Activated CD4-positive, CD25-positive, alpha-beta regulatory T cell treated with anti-CD3 and anti-CD28 coated beads, Interleukin-2, amount 50 U/mL, for 24 hours (primary cell): ENCODE measurements around the gene UNC5CL.

ENCODE experiments used
- ATAC-seq, 2 donors: fragments of 150-1000 bp; cut with Tn5 transposase; one replicate each; pipeline ENCODE4 v1.10.0; 2021; ENCODE audit warnings: mild to moderate bottlenecking in 1 of 2, moderate library complexity in 1 of 2

UNC5CL gene

DNA sequence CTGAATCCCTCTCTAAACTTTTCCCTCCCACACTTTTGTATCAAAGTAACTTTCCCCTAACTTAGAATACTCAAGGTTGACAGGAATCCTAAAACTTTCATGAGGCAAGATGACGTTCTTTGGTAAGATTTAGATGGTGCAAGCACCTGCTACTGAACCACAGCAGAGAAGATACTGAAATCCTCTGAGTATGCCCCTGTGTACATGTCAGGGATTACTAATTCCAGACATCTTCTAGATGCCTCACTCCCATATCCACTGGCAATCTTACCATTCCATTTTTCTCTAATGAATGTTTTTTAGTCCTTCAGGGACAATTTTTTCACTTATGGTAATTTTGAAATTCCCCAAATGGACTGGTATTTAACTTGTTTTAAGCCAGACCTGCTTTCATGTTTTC is 23.0 kb upstream of the UNC5CL start:
- no peak for ATAC-seq

DNA sequence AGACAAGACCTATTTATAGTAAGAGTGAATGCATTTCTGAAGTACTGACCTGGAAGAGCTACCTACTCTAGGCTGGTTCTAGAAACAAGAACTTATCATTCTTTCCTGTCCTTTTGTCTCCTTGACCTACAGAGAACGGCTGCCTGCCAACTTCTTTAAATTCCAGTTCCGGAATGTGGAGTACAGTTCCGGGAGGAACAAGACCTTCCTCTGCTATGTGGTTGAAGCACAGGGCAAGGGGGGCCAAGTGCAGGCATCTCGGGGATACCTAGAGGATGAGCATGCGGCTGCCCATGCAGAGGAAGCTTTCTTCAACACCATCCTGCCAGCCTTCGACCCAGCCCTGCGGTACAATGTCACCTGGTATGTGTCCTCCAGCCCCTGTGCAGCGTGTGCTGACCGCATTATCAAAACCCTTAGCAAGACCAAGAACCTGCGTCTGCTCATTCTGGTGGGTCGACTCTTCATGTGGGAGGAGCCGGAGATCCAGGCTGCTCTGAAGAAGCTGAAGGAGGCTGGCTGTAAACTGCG is 22.2 kb upstream of the UNC5CL start:
- ATAC-seq, result no peak

GRCh38 chr6:41059556-41059955 is 20.5 kb upstream of the UNC5CL start:
- ATAC-seq, result no peak

- no peak for ATAC-seq
These were observed 19.8 kb upstream of the UNC5CL start for GRCh38 chr6:41058783-41059181.

DNA sequence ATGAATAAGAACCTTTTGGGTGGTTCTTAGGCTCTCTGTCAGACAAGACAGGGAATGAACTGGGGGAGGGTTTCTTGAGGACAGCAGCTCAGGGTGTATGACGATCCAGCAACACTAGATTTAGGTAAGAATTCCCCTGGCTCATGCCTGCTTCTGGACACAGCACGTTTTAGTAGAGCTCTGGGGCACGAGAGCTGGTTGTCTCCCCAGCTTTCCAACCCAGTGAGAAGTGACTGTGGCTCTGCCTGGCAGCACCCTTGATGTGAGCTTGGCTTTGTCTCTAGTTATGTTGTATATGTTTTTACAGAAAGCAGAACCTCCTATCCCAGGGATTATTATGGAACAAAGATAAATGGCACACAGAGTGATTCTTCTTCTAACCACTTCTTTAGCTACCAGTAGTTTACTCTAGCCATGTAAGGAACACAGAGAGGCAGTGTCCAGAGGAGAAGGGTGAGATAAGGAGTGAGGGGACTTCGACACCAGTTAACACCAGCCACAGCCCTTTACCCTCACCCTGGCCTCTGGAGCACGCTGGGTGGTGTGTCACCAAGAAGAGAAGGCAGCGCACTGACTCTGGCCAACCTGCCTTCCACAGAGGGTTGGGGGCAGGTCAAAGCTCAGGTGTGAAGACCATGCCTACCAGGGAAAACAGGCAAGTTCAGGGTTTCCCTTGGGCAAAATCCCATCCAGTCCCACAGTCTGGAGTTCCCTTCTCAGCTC is 17.9 kb upstream of the UNC5CL start:
- ATAC-seq, result no peak

- no peak for ATAC-seq
These were observed 16.1 kb upstream of the UNC5CL start for GRCh38 chr6:41055149-41055548.

- no peak for ATAC-seq
These were observed 15.5 kb upstream of the UNC5CL start for GRCh38 chr6:41054511-41054910.

DNA sequence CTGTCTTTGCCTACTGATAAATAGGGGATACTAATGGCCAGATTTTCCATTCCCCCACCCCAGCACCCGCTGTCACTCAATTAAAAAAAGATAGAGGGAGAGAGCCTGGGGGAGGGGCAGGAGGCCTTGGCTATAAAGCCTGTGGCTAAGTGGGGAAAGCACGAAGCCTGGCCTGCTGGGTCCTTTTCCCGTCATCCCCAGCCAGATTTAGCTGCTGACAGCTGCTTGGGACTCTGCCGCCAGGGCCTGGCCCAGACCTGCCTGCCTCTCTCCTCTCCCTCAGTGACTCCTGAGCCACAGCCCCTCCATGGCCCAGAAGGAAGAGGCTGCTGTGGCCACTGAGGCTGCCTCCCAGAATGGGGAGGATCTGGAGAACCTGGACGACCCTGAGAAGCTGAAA is 14.0 kb upstream of the UNC5CL start, which contains the start of gene APOBEC2:
TSS of gene APOBEC2 (plus strand) at position 162 of the 400 bp plus-strand sequence. CDS start at position 308, 146 bp downstream.
- no peak for ATAC-seq

DNA sequence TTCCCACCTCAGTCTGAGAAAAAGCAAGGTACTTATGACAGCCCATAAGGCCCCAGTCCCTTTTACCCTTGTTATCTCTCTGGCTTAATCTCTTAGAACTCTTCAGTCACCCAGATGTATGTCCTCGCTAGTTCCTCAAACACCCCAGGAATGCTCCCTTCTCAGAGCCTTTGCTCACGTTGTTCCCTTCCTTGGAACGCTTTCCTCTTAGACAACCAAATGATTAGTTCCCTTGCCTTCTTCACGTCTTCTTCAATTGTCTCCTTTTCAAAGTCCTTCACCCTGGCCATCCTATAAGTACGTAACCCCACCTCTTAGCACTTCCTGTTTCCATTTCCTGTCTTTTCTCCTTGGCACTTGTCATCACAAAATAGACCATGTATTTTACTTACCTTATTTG is 12.9 kb upstream of the UNC5CL start:
- ATAC-seq, result peak in 1 of 2 donors; percentile 36

GRCh38 chr6:41050536-41050935 is 11.5 kb upstream of the UNC5CL start:
- ATAC-seq, result no peak

- ATAC-seq, result no peak
These were observed 10.9 kb upstream of the UNC5CL start for GRCh38 chr6:41049955-41050354.

- ATAC-seq, result no peak
These were observed 10.5 kb upstream of the UNC5CL start for GRCh38 chr6:41049521-41049920.

GRCh38 chr6:41047745-41048732 is 9.0 kb upstream of the UNC5CL start:
- no peak for ATAC-seq

DNA sequence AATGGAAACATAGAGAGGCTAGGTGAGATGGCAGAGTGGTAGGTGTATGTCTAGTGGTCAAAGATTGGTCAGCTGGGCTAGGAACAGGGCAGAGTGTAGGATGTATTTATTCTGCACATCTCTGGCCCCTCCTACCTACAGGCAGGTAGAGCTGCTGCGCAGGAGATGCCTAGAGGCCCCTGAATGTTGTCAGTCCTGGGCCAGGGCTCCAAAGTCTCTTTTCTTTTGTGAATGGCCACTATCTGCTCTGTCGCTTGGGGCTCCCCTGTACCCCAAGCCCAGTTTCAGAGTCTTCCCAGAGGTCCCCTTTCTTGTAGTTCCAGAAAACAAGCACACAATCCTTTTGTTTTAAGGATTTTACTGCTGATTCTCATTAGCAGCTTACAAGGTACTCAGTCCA is 8.3 kb upstream of the UNC5CL start:
- no peak for ATAC-seq

- no peak for ATAC-seq
These were observed 7.1 kb upstream of the UNC5CL start for GRCh38 chr6:41046084-41046483.

DNA sequence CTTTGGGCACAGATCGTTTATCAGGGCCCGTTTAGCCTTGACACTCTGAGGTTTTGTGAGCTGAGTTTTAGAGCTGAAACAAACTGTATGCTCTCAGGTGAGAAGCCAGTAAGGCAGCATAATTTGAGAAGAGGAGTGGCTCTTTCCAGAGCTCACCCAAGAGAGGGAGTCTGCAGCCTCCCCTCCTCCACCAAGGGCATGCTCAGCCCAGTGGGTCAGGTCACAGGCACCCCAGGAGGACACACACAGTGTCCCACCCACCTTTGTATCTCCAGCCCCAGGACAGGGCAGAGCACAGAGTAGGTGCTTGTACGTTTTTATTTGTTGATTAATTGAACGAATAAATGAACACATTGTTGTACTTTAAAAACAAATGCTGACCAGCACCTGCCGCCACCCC is 6.6 kb upstream of the UNC5CL start:
- no peak for ATAC-seq

GRCh38 chr6:41043151-41043550 is 4.1 kb upstream of the UNC5CL start:
- no peak for ATAC-seq

DNA sequence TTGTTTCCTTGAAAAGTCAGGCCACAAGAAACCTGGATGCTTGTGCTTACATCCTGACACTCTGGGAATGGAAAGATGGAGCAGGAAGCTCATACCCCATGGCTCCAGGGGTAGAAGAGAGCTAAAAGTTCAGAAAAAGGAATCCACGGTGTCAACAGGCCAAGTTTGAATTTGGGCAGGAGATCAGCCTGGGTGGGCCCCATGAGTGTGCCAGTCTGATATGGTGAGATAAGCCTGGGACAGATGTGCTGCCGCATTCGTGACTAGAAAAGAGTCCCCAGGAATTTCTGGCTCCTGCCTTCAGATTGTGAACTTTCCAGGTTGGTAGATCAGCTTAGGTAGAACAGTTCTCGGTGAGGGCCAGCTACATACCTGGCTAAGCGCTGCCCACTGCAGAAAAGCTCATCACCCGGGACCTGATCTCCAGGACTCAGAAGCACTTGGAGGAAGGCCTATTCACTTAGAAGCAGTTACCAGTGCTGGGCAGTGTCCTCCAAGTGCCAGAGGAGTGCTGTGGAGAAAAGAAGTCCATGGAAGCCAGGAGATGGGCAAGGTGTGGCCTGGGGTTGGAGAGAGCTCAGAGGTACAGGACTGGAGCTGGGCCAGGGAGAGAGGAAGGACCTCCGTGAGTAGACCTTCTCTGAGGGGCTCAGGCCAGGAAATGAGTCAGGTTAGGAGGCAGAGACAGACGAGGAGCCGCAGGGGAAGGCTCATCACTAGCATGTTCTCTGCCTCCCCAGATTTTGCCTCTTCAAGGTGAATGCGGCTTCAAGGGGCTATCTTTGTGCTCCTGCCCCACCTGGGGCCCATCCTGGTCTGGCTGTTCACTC is 3.4 kb upstream of the UNC5CL start, which contains the start of gene TSPO2:
TSS of gene TSPO2 (plus strand) at position 242 of the 830 bp plus-strand sequence. CDS start at position 761, 519 bp downstream.
- ATAC-seq, result no peak

DNA sequence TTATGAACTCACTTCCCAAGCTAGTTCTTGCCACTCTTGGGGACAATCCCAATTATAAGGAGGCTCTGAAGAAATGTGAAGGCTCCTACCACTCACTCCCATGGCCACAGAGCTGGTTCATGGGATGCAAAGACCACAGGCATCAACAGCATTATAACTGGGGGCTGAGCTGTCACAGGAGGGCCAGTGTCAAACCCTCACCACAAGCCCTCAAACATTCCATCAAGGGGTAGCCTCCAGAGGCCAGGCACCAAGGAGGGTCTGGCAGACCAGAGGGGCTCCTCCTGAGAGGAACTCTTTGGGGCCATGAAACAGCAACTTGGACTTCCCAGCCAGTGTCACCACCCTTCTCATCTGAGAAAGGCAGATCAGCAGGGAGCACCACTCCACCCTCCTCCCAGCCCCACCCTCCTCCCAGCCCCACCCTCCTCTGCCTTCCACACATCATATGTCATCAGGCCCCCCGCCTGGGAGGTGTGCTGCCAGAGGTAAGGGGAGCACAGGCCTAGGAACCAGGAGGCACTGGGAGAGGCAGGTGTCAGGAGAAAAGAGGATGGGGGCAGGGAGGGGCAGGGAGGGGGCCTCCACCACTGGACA is 2.0 kb upstream of the UNC5CL start:
- no peak for ATAC-seq

GRCh38 chr6:41040101-41040939 is 1.3 kb upstream of the UNC5CL start:
- ATAC-seq, result no peak

DNA sequence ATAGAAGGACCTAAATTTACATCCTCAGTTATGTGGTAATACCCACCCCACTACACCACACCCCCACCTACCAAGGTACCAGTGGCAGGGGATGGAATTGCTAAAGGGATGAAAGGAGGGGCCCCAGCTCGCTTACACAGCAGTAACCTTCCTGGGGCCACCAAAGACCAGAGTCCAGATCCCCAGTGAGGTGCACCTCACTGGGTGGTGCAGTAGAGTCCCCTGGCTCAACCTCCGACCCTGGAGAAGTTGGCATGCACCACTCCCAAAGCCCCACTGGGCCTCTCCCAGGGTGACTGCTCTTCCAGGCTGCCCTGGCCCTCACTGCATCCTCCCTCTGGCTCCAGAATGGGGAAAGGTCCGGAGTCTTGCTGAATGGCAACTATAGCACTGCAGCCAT is 816 bp downstream of the UNC5CL start:
- no peak for ATAC-seq
